H9 (cell line): ENCODE results near the gene CIPC. TPM values are rescaled to one million over a fixed set of nuclear protein-coding genes. Genes with fewer than 3 reads are reported as not detected.

Source experiments
- DNase-seq: peaks from one replicate; pipeline ENCODE4 v3.0.0-alpha.2; 2017
- H2AFZ ChIP-seq: one replicate; pipeline ENCODE4 v1.6.1; 2013; ENCODE audit warnings: mild to moderate bottlenecking, low read length, control low read depth, moderate library complexity
- H2AK5ac ChIP-seq: 2 replicates; pipeline ENCODE4 v1.6.1; 2013; ENCODE audit warnings: low read length, control low read depth, mixed read lengths; ENCODE audit not compliant: insufficient read length
- H2BK120ac ChIP-seq: one replicate; pipeline ENCODE4 v1.6.1; 2013; ENCODE audit warnings: low read depth, mild to moderate bottlenecking, low read length, control low read depth, inconsistent platforms; ENCODE audit not compliant: poor library complexity, severe bottlenecking
- H2BK12ac ChIP-seq: 2 replicates; pipeline ENCODE4 v1.6.1; 2013; ENCODE audit warnings: low read length, control low read depth, mixed read lengths, low read depth; ENCODE audit not compliant: insufficient read length
- H2BK15ac ChIP-seq: 2 replicates; pipeline ENCODE4 v1.6.1; 2013; ENCODE audit warnings: low read depth, low read length, control low read depth
- H2BK20ac ChIP-seq: one replicate; pipeline ENCODE4 v1.6.1; 2013; ENCODE audit warnings: low read depth, mild to moderate bottlenecking, low read length, control low read depth, inconsistent platforms; ENCODE audit not compliant: poor library complexity, severe bottlenecking
- H2BK5ac ChIP-seq: 2 replicates; pipeline ENCODE4 v1.6.1; 2013; ENCODE audit warnings: low read length, control low read depth, mixed read lengths; ENCODE audit not compliant: insufficient read length
- H3K14ac ChIP-seq: 2 replicates; pipeline ENCODE4 v1.6.1; 2013; ENCODE audit warnings: low read length, control low read depth; ENCODE audit not compliant: insufficient read depth
- H3K18ac ChIP-seq: 2 replicates; pipeline ENCODE4 v1.6.1; 2013; ENCODE audit warnings: low read depth, mild to moderate bottlenecking, mixed read lengths, low read length, control low read depth; ENCODE audit not compliant: insufficient read length
- H3K23ac ChIP-seq: 2 replicates; pipeline ENCODE4 v1.6.1; 2013; ENCODE audit warnings: low read length, control low read depth, mixed read lengths, low read depth; ENCODE audit not compliant: insufficient read length
- H3K23me2 ChIP-seq: 2 replicates; pipeline ENCODE4 v1.6.1; 2013; ENCODE audit warnings: low read depth, mild to moderate bottlenecking, mixed read lengths, low read length, control low read depth; ENCODE audit not compliant: insufficient read length, poor library complexity, severe bottlenecking
- H3K27ac ChIP-seq: 2 replicates; pipeline ENCODE4 v1.5.1; 2013; ENCODE audit warnings: low read length, control low read depth, mixed read lengths, low read depth; ENCODE audit not compliant: insufficient read length
- H3K27me3 ChIP-seq: 2 replicates; pipeline ENCODE4 v1.6.1; 2013; ENCODE audit warnings: low read length, control low read depth, inconsistent platforms; ENCODE audit not compliant: insufficient read depth
- H3K4ac ChIP-seq: 2 replicates; pipeline ENCODE4 v1.6.1; 2013; ENCODE audit warnings: low read depth, mild to moderate bottlenecking, control low read depth, inconsistent platforms, low read length, moderate library complexity
- H3K4me1 ChIP-seq: 2 replicates; pipeline ENCODE4 v1.6.1; 2013; ENCODE audit warnings: low read length, control low read depth, inconsistent platforms; ENCODE audit not compliant: insufficient read depth
- H3K4me2 ChIP-seq: 2 replicates; pipeline ENCODE4 v1.6.1; 2013; ENCODE audit warnings: low read length, control low read depth, mixed read lengths; ENCODE audit not compliant: insufficient read length, insufficient read depth
- H3K56ac ChIP-seq: 2 replicates; pipeline ENCODE4 v1.6.1; 2013; ENCODE audit warnings: low read depth, mild to moderate bottlenecking, mixed read lengths, low read length, control low read depth; ENCODE audit not compliant: insufficient read length
- H3K79me1 ChIP-seq: 2 replicates; pipeline ENCODE4 v1.6.1; 2013; ENCODE audit warnings: low read depth, mild to moderate bottlenecking, moderate library complexity, low read length, control low read depth, inconsistent platforms; ENCODE audit not compliant: insufficient read depth, poor library complexity, severe bottlenecking
- H3K79me2 ChIP-seq: 2 replicates; pipeline ENCODE4 v1.6.1; 2013; ENCODE audit warnings: low read length, control low read depth, inconsistent platforms; ENCODE audit not compliant: insufficient read depth
- H3K9ac ChIP-seq: 2 replicates; pipeline ENCODE4 v1.6.1; 2013; ENCODE audit warnings: low read length, control low read depth, mixed read lengths; ENCODE audit not compliant: insufficient read length; ENCODE audit errors: extremely low read depth
- H3K9me3 ChIP-seq: one replicate; pipeline ENCODE4 v1.6.1; 2013; ENCODE audit warnings: low read depth, low read length, inconsistent platforms; ENCODE audit not compliant: control insufficient read depth
- H3T11ph ChIP-seq: one replicate; pipeline ENCODE4 v1.6.1; 2013; ENCODE audit warnings: mild to moderate bottlenecking, low read length, control low read depth, inconsistent platforms
- H4K20me1 ChIP-seq: one replicate; pipeline ENCODE4 v1.6.1; 2013; ENCODE audit not compliant: control insufficient read depth, insufficient read length, insufficient read depth
- H4K5ac ChIP-seq: 2 replicates; pipeline ENCODE4 v1.6.1; 2013; ENCODE audit warnings: low read depth, mild to moderate bottlenecking, mixed read lengths, low read length, control low read depth; ENCODE audit not compliant: insufficient read length
- H4K8ac ChIP-seq: replicated peaks from 2 replicates; pipeline ENCODE4 v1.6.1; 2013; ENCODE audit warnings: low read length, control low read depth, mixed read lengths, low read depth; ENCODE audit not compliant: insufficient read length
- H4K91ac ChIP-seq: 2 replicates; pipeline ENCODE4 v1.6.1; 2013; ENCODE audit warnings: low read depth, mild to moderate bottlenecking, moderate library complexity, mixed read lengths, low read length, control low read depth; ENCODE audit not compliant: insufficient read length
- H3K27ac Mint-ChIP-seq, 3 experiments: 2 replicates in 2 of 3; 3 replicates in 1 of 3; pipeline ENCODE4 v1.8.0; 2020 to 2021; ENCODE audit warnings: mixed read lengths in 3 of 3, mild to moderate bottlenecking in 1 of 3, moderate library complexity in 1 of 3
- H3K27me3 Mint-ChIP-seq: 2 replicates; pipeline ENCODE4 v1.8.0; 2021; ENCODE audit warnings: low read depth, mild to moderate bottlenecking, moderate library complexity, mixed read lengths
- H3K36me3 Mint-ChIP-seq, 3 experiments: 2 replicates in 2 of 3; 3 replicates in 1 of 3; pipeline ENCODE4 v1.8.0; 2020 to 2021; ENCODE audit warnings: low read depth in 3 of 3, mixed read lengths in 3 of 3; ENCODE audit not compliant: insufficient read depth in 1 of 3
- H3K4me1 Mint-ChIP-seq, 2 experiments: 2 replicates each; pipeline ENCODE4 v1.8.0; 2020; ENCODE audit warnings: mixed read lengths in 2 of 2
- H3K4me3 Mint-ChIP-seq, 2 experiments: 2 replicates in 1 of 2; 3 replicates in 1 of 2; pipeline ENCODE4 v1.8.0; 2020 to 2021; ENCODE audit warnings: mild to moderate bottlenecking in 2 of 2, mixed read lengths in 2 of 2, moderate library complexity in 1 of 2
- H3K9me3 Mint-ChIP-seq, 2 experiments: 2 replicates in 1 of 2; 3 replicates in 1 of 2; pipeline ENCODE4 v1.8.0; 2020; ENCODE audit warnings: mild to moderate bottlenecking in 2 of 2, mixed read lengths in 2 of 2, moderate library complexity in 1 of 2
- CTCF ChIP-seq: fragments of 200-600 bp; sonication (generic); conservative IDR thresholded peaks from 3 replicates; pipeline ENCODE4 v1.8.0; 2021; ENCODE audit warnings: antibody characterized with exemption, mild to moderate bottlenecking
- WGBS: extraction: QIAGEN DNeasy Blood & Tissue Kit; methylation state at CpG from one replicate; pipeline ENCODE4 v1.1.7; 2013; ENCODE audit warnings: missing lambda C conversion rate, low lambda C conversion rate, mixed read lengths; ENCODE audit not compliant: insufficient read length; ENCODE audit errors: extremely low coverage; 5-methylcytosine and 5-hydroxymethylcytosine counted together
- total RNA-seq: library from RNA; stranded (reverse); gene quantifications from 2 replicates; pipeline ENCODE4 v1.2.1, GENCODE V29; 2021

Gene CIPC
- total RNA-seq, 1 experiment from 2014 or later = 23.4 TPM

GRCh38 chr14:77092676-77093075 is 5.4 kb upstream of the CIPC start:
- no peak overlapping the region for H3K4me3 Mint-ChIP-seq
- TF ChIP-seq CTCF = no peak
- H3K14ac ChIP-seq = no peak overlapping the region

More at GRCh38 chr14:77092676-77093075, 5.4 kb upstream of the CIPC start:
- no peak overlapping the region for H3K27ac ChIP-seq
- H2BK120ac ChIP-seq = no peak overlapping the region
- no peak overlapping the region for H4K8ac ChIP-seq
- WGBS = no CpG with 5 or more reads among the region's 3 CpGs
- H3K9me3 Mint-ChIP-seq = peaks cover 14 to 20% of the 10 kb centered on the region in 2 experiments
- no peak overlapping the region for H2BK5ac ChIP-seq
- H3K9me3 ChIP-seq = peaks cover 10% of the 10 kb centered on the region
- H2BK15ac ChIP-seq = no peak overlapping the region
- H3K27me3 Mint-ChIP-seq = peaks cover 2% of the 10 kb centered on the region; the same call in 1 of the 2 replicates
- H2AK5ac ChIP-seq = no peak overlapping the region
- no peak overlapping the region for H3K9ac ChIP-seq
- no peak overlapping the region for H3K27ac Mint-ChIP-seq
- H3T11ph ChIP-seq = no peak overlapping the region
- H3K23ac ChIP-seq = no peak overlapping the region
- peaks cover 7% of the 10 kb centered on the region for H3K23me2 ChIP-seq
- no peak for DNase-seq
- H3K79me1 ChIP-seq = no peaks in the 10 kb centered on the region
- H3K18ac ChIP-seq = no peak overlapping the region
- no peak overlapping the region for H2BK12ac ChIP-seq
- H3K36me3 Mint-ChIP-seq = peaks cover 7 to 15% (median 8%) of the 10 kb centered on the region in 3 experiments
- H3K79me2 ChIP-seq = no peaks in the 10 kb centered on the region
- no peak overlapping the region for H2AFZ ChIP-seq
- H4K20me1 ChIP-seq = no peaks in the 10 kb centered on the region
- no peak overlapping the region for H4K5ac ChIP-seq
- H2BK20ac ChIP-seq = no peak overlapping the region
- H3K27me3 ChIP-seq = no peaks in the 10 kb centered on the region
- peaks cover 7% of the 10 kb centered on the region; the same call in 1 of the 2 replicates for H3K4me1 ChIP-seq
- H4K91ac ChIP-seq = no peak overlapping the region
- H3K4me2 ChIP-seq = no peak overlapping the region
- H3K4me1 Mint-ChIP-seq = peaks cover 41 to 47% of the 10 kb centered on the region in 2 experiments
- no peak overlapping the region for H3K56ac ChIP-seq
- H3K4ac ChIP-seq = no peak overlapping the region
